GM19351 (cell line): Measurements from ENCODE around the gene STIM1.

Experiments
- ATAC-seq: cut with Tn5 transposase; IDR thresholded peaks from one replicate; pipeline ENCODE4 v1.9.1; 2021; ENCODE audit warnings: mild to moderate bottlenecking, moderate library complexity; ENCODE audit not compliant: unreplicated experiment

STIM1 gene

GRCh38 chr11:4060182-4060923 lies 204.9 kb downstream of the STIM1 start:
- no peak for ATAC-seq

- ATAC-seq, result no peak
Measured at GRCh38 chr11:4061700-4062099, 206.2 kb downstream of the STIM1 start.

GRCh38 chr11:4063348-4063747 lies 207.9 kb downstream of the STIM1 start:
- no peak for ATAC-seq

GRCh38 chr11:4064278-4064955 lies 209.0 kb downstream of the STIM1 start:
- no peak for ATAC-seq

GRCh38 chr11:4065086-4065485 lies 209.6 kb downstream of the STIM1 start:
- ATAC-seq, result no peak

GRCh38 chr11:4065601-4066377 lies 210.3 kb downstream of the STIM1 start:
- no peak for ATAC-seq

GRCh38 chr11:4066910-4067309 lies 211.4 kb downstream of the STIM1 start:
- no peak for ATAC-seq

GRCh38 chr11:4068962-4069361 lies 213.5 kb downstream of the STIM1 start:
- no peak for ATAC-seq

GRCh38 chr11:4071325-4071724 lies 215.9 kb downstream of the STIM1 start:
- ATAC-seq, result no peak

- ATAC-seq, result no peak
Measured at GRCh38 chr11:4071914-4072313, 216.4 kb downstream of the STIM1 start.

- ATAC-seq, result peak; percentile 76
Measured at GRCh38 chr11:4072668-4073285, 217.3 kb downstream of the STIM1 start.

- ATAC-seq, result no peak
Measured at GRCh38 chr11:4074266-4074665, 218.8 kb downstream of the STIM1 start.

- no peak for ATAC-seq
Measured at GRCh38 chr11:4076774-4077173, 221.3 kb downstream of the STIM1 start.

GRCh38 chr11:4083198-4083597 lies 227.7 kb downstream of the STIM1 start:
- ATAC-seq, result no peak

- ATAC-seq, result no peak
Measured at GRCh38 chr11:4084406-4085125, 229.1 kb downstream of the STIM1 start.

GRCh38 chr11:4085575-4085974 lies 230.1 kb downstream of the STIM1 start:
- ATAC-seq, result no peak

GRCh38 chr11:4086575-4087353 lies 231.3 kb downstream of the STIM1 start:
- ATAC-seq, result no peak

GRCh38 chr11:4087551-4087950 lies 232.1 kb downstream of the STIM1 start:
- no peak for ATAC-seq

GRCh38 chr11:4090258-4090657 lies 234.8 kb downstream of the STIM1 start:
- ATAC-seq, result no peak

- no peak for ATAC-seq
Measured at GRCh38 chr11:4092026-4092425, 236.6 kb downstream of the STIM1 start.
